AG04449 (cell line): ENCODE measurements around the gene DOK7.
"Not testable (repeated sequence)": the region's sequence is repeated elsewhere in the genome, so short reads cannot be mapped to it uniquely, and the experiment has no call there.

Experiments
- CTCF ChIA-PET: fragments of 350-600 bp; formaldehyde crosslinking; extraction: SDS; loops from one replicate; lab custom pipeline; 2021; ENCODE audit warnings: antibody characterized with exemption; lab: Yijun Ruan, JAX
- POLR2A ChIA-PET: fragments of 400-600, 350-600 bp; formaldehyde crosslinking; extraction: SDS; loops from one replicate; lab custom pipeline; 2020; ENCODE audit warnings: antibody characterized with exemption, inconsistent platforms; lab: Yijun Ruan, JAX
- DNase-seq: peaks from one replicate; pipeline ENCODE4 v3.0.0-alpha.2; 2010; ENCODE audit warnings: low read depth, low spot score
- H3K4me3 ChIP-seq: 2 replicates; pipeline ENCODE4 v1.5.1; 2011; ENCODE audit warnings: low read depth, mild to moderate bottlenecking, control low read depth, low read length
- CTCF ChIP-seq: IDR thresholded peaks from one replicate; pipeline ENCODE4 v1.5.1; 2011; ENCODE audit warnings: mild to moderate bottlenecking, moderate library complexity, low read length, control low read depth, inconsistent platforms; ENCODE audit not compliant: insufficient read depth; ENCODE audit errors: missing control alignments

DOK7 gene

GRCh38 chr4:3531318-3531878 is 68.3 kb downstream of the DOK7 start:
- no peak for DNase-seq
- no peak for TF ChIP-seq CTCF
- ChIA-PET POLR2A (no interaction called here), CTCF (no interaction called here)
- H3K4me3 ChIP-seq, result peak overlapping the region; percentile 92

GRCh38 chr4:3531879-3532750 is 69.0 kb downstream of the DOK7 start, which contains the start of gene LRPAP1:
LRPAP1 (minus strand) TSS chr4:3532422; CDS start chr4:3532412, 10 bp downstream.
- TF ChIP-seq CTCF, result no peak
- H3K4me3 ChIP-seq, result peak within 1 kb of the TSS; percentile 92
- ChIA-PET CTCF (no interaction called here), POLR2A (interaction anchor here (0.7 kb wide), 1 partner anchor 200 kb away, joined by 3 read pairs; no protein-coding TSS in a partner anchor)
- DNase-seq, result peak; percentile 23

- no peak for DNase-seq
- TF ChIP-seq CTCF, result no peak
- H3K4me3 ChIP-seq, result peak overlapping the region; percentile 59
- ChIA-PET POLR2A (no interaction called here), CTCF (no interaction called here)
Observed at GRCh38 chr4:3532751-3533422, 69.8 kb downstream of the DOK7 start.

GRCh38 chr4:3533423-3533820 is 70.3 kb downstream of the DOK7 start:
- no peak for DNase-seq
- ChIA-PET CTCF (no interaction called here), POLR2A (no interaction called here)
- no peak overlapping the region for H3K4me3 ChIP-seq
- TF ChIP-seq CTCF, result no peak

- POLR2A ChIA-PET, H3K4me3 ChIP-seq, DNase-seq, CTCF ChIA-PET: not testable (repeated sequence)
Observed at GRCh38 chr4:3535812-3536211, 72.7 kb downstream of the DOK7 start.

- DNase-seq, CTCF ChIA-PET, H3K4me3 ChIP-seq, POLR2A ChIA-PET: not testable (repeated sequence)
Observed at GRCh38 chr4:3538906-3539305, 75.8 kb downstream of the DOK7 start.

- CTCF ChIA-PET, DNase-seq, H3K4me3 ChIP-seq, POLR2A ChIA-PET: not testable (repeated sequence)
Observed at GRCh38 chr4:3543415-3543814, 80.3 kb downstream of the DOK7 start.
